VCaP (cell line): ENCODE data around the gene PCSK1.

ENCODE experiments used
- H3K27ac ChIP-seq: fragments of 450-650 bp; 2 replicates; pipeline ENCODE4 v1.5.1; 2017
- CTCF ChIP-seq: fragments of 450-650 bp; conservative IDR thresholded peaks from 2 replicates; pipeline ENCODE4 v1.5.1; 2017; ENCODE audit warnings: mild to moderate bottlenecking, moderate library complexity

PCSK1 gene

DNA sequence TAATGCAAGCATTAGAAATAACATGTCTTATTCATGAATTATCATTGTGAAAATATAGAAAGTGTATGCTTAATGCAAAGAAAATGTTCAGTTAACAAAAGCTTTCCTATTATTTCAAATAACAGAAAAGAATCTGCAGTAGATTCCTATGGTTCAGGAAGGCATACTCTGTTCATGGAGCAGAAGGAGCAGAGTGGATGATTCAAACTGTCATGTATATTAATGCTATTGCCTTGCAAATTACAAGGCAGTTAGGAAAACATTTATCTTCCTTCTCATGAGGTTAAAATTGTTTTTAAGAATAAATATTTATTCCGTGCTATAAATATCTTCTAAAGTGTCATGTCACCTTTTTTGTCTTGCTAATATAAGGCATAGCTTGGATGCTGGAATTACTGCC is 47.5 kb downstream of the PCSK1 start:
- no peak for TF ChIP-seq CTCF
- no peak overlapping the region for H3K27ac ChIP-seq

DNA sequence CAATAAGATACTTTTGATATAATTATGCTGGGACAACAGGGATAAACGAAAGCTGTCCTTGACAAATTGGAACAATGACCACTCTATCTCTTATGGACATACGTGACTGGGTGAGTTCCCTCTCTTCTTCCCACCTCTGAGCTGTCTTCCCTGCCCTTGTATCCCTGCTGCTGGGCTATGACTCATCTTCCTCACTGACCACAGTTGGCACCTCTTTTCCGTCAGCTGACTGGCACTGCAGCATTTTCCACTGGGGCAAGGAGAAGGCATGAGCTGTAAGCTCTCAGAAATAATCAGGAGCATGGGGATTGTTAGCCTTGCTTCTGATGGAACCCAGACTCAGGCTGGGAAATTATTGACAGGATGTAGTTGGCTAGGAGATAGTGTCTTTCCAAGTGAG is 48.7 kb downstream of the PCSK1 start:
- TF ChIP-seq CTCF, result no peak
- H3K27ac ChIP-seq, result no peak overlapping the region

DNA sequence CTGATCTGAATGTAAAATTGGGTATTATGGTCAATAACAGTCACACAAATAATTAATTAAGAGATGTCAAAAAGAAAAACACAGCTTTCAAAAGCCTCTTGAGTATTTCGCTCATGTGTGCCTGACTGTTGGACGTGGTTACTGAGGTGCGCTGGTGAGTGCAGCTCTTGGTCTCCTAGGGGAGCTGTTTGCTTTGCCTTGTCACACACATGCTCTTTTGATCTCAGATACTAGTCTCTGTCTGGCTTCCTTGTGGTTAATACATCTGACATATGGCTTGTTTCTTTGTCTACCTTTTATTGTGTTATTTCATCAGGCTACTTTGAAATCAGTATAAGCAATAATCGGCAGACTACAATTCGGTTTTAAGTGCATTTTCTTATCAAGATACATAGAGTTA is 51.5 kb downstream of the PCSK1 start:
- peak; percentile 81 for TF ChIP-seq CTCF
- no peak overlapping the region for H3K27ac ChIP-seq

DNA sequence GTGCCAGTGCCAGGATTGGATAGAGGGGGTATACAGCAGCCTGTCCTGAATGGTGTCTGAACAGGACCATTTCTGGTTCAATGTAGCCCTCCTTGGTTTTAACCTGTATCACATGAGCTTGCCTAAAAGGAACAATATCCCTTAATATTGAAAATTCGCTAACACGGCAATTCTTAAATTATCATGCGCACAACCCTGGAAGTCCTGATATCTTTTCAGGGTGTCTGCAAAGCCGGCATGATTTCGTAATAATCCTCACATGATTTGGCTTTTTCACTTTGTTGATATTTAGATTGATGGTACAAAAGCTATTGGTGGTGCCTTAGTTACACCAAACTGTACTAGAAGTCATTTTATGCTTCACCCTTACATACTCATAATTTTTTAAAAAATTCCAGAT is 53.2 kb downstream of the PCSK1 start:
- TF ChIP-seq CTCF, result no peak
- H3K27ac ChIP-seq, result no peak overlapping the region

DNA sequence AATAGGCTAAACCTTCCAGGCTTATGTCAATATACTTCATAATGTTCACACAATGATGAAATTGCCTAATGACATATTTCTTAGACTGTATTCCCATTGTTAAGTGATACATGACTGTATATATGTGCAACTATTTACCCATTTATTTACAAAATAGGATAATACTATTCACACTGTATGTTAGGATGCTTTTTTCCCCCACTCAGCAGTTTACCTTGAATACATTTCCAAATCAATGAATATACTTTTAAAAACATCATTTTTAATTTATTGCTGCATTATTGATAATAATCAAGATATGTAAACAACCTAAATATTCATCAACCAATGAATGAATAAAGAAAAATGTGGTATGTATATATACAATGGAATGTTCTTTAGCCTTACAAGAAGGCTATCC is 55.5 kb downstream of the PCSK1 start:
- H3K27ac ChIP-seq, result no peak overlapping the region
- TF ChIP-seq CTCF, result no peak

- no peak overlapping the region for H3K27ac ChIP-seq
- no peak for TF ChIP-seq CTCF
Observed at GRCh38 chr5:96377167-96377566, 55.9 kb downstream of the PCSK1 start.

- TF ChIP-seq CTCF, result no peak
- no peak overlapping the region for H3K27ac ChIP-seq
Observed at GRCh38 chr5:96374653-96375052, 58.4 kb downstream of the PCSK1 start.

GRCh38 chr5:96373381-96373733 is 59.7 kb downstream of the PCSK1 start:
- no peak overlapping the region for H3K27ac ChIP-seq
- TF ChIP-seq CTCF, result no peak
